Osteocyte (in vitro differentiated cells): ENCODE data around the gene ZDHHC14. TPM values are rescaled to one million over a fixed set of nuclear protein-coding genes. Genes with fewer than 3 reads are reported as not detected.

ENCODE experiments used
- DNase-seq: peaks from one replicate; pipeline ENCODE4 v3.0.0; 2021; ENCODE audit warnings: mixed read lengths; ENCODE audit not compliant: unreplicated experiment; ENCODE audit errors: extremely low spot score
- H3K27ac Mint-ChIP-seq: one replicate; pipeline ENCODE4 v1.8.0; 2021; ENCODE audit warnings: mild to moderate bottlenecking, mixed read lengths; ENCODE audit not compliant: unreplicated experiment
- H3K27me3 Mint-ChIP-seq: one replicate; pipeline ENCODE4 v1.8.0; 2021; ENCODE audit warnings: mixed read lengths; ENCODE audit not compliant: unreplicated experiment
- H3K36me3 Mint-ChIP-seq: one replicate; pipeline ENCODE4 v1.8.0; 2021; ENCODE audit warnings: mixed read lengths; ENCODE audit not compliant: unreplicated experiment
- H3K4me1 Mint-ChIP-seq: one replicate; pipeline ENCODE4 v1.8.0; 2021; ENCODE audit warnings: mixed read lengths; ENCODE audit not compliant: unreplicated experiment
- H3K4me3 Mint-ChIP-seq: one replicate; pipeline ENCODE4 v1.8.0; 2021; ENCODE audit warnings: mild to moderate bottlenecking, moderate library complexity, mixed read lengths; ENCODE audit not compliant: unreplicated experiment
- H3K9me3 Mint-ChIP-seq: one replicate; pipeline ENCODE4 v1.8.0; 2021; ENCODE audit warnings: mixed read lengths; ENCODE audit not compliant: unreplicated experiment
- CTCF ChIP-seq: fragments of 200-600 bp; sonication (generic); IDR thresholded peaks from 2 replicates; pipeline ENCODE4 v1.5.0; 2021; ENCODE audit warnings: antibody characterized with exemption, mild to moderate bottlenecking, moderate library complexity
- total RNA-seq: library from RNA; stranded (reverse); gene quantifications from 2 replicates; pipeline ENCODE4 v1.2.1, GENCODE V29; 2021

The ZDHHC14 gene
- total RNA-seq, 1 donor from 2014 or later, result 9.1 TPM

GRCh38 chr6:157487110-157487773 lies 106.3 kb downstream of the ZDHHC14 start:
- H3K27ac Mint-ChIP-seq, result no peak overlapping the region
- no peaks in the 10 kb centered on the region for H3K27me3 Mint-ChIP-seq
- no peak for TF ChIP-seq CTCF
- no peak for DNase-seq
- no peaks in the 10 kb centered on the region for H3K36me3 Mint-ChIP-seq
- no peak overlapping the region for H3K4me3 Mint-ChIP-seq
- H3K9me3 Mint-ChIP-seq, result no peaks in the 10 kb centered on the region
- peaks cover 18% of the 10 kb centered on the region for H3K4me1 Mint-ChIP-seq

- DNase-seq, result peak; percentile 49
- no peak overlapping the region for H3K27ac Mint-ChIP-seq
- peaks cover 18% of the 10 kb centered on the region for H3K4me1 Mint-ChIP-seq
- H3K9me3 Mint-ChIP-seq, result no peaks in the 10 kb centered on the region
- H3K36me3 Mint-ChIP-seq, result no peaks in the 10 kb centered on the region
- no peak for TF ChIP-seq CTCF
- H3K27me3 Mint-ChIP-seq, result no peaks in the 10 kb centered on the region
- no peak overlapping the region for H3K4me3 Mint-ChIP-seq
These were observed 107.1 kb downstream of the ZDHHC14 start for GRCh38 chr6:157488058-157488457.

- no peaks in the 10 kb centered on the region for H3K36me3 Mint-ChIP-seq
- H3K4me1 Mint-ChIP-seq, result peaks cover 18% of the 10 kb centered on the region
- no peaks in the 10 kb centered on the region for H3K9me3 Mint-ChIP-seq
- no peaks in the 10 kb centered on the region for H3K27me3 Mint-ChIP-seq
- H3K27ac Mint-ChIP-seq, result no peak overlapping the region
- peak; percentile 56 for DNase-seq
- H3K4me3 Mint-ChIP-seq, result no peak overlapping the region
- TF ChIP-seq CTCF, result no peak
These were observed 107.7 kb downstream of the ZDHHC14 start for GRCh38 chr6:157488716-157489118.

- no peak for TF ChIP-seq CTCF
- Mint-ChIP-seq H3K27ac (no peak overlapping the region), H3K4me3 (no peak overlapping the region), H3K9me3 (no peaks in the 10 kb centered on the region), H3K27me3 (no peaks in the 10 kb centered on the region), H3K4me1 (peaks cover 6% of the 10 kb centered on the region), H3K36me3 (no peaks in the 10 kb centered on the region)
- DNase-seq, result peak; percentile 62
These were observed 109.8 kb downstream of the ZDHHC14 start for GRCh38 chr6:157490611-157491269.

- H3K27ac Mint-ChIP-seq, result no peak overlapping the region
- no peak overlapping the region for H3K4me3 Mint-ChIP-seq
- no peak for TF ChIP-seq CTCF
- H3K4me1 Mint-ChIP-seq, result peaks cover 2% of the 10 kb centered on the region
- H3K27me3 Mint-ChIP-seq, result no peaks in the 10 kb centered on the region
- H3K9me3 Mint-ChIP-seq, result no peaks in the 10 kb centered on the region
- peak; percentile 75 for DNase-seq
- no peaks in the 10 kb centered on the region for H3K36me3 Mint-ChIP-seq
These were observed 110.7 kb downstream of the ZDHHC14 start for GRCh38 chr6:157491571-157492232.
